HFFc6 (cell line): Measurements from ENCODE around the gene GPR146. TPM values are rescaled to one million over a fixed set of nuclear protein-coding genes. Genes with fewer than 3 reads are reported as not detected.

ENCODE experiments used
- DNase-seq: peaks from one replicate; pipeline ENCODE4 v3.0.0-alpha.2; 2018
- H3K27ac Mint-ChIP-seq: 2 replicates; pipeline ENCODE4 v1.8.0; 2020; ENCODE audit warnings: mild to moderate bottlenecking, mixed read lengths
- H3K27me3 Mint-ChIP-seq: 2 replicates; pipeline ENCODE4 v1.8.0; 2021; ENCODE audit warnings: mild to moderate bottlenecking, moderate library complexity, mixed read lengths; ENCODE audit not compliant: insufficient read depth
- H3K36me3 Mint-ChIP-seq: 2 replicates; pipeline ENCODE4 v1.8.0; 2021; ENCODE audit warnings: low read depth, mixed read lengths
- H3K4me1 Mint-ChIP-seq: 2 replicates; pipeline ENCODE4 v1.8.0; 2020; ENCODE audit warnings: low read depth, mixed read lengths
- H3K4me3 Mint-ChIP-seq: 2 replicates; pipeline ENCODE4 v1.8.0; 2020; ENCODE audit warnings: mild to moderate bottlenecking, moderate library complexity, mixed read lengths
- H3K9me3 Mint-ChIP-seq: 2 replicates; pipeline ENCODE4 v1.8.0; 2020; ENCODE audit warnings: mild to moderate bottlenecking, mixed read lengths
- CTCF ChIP-seq: fragments of 200-600 bp; sonication (generic); IDR thresholded peaks from 2 replicates; pipeline ENCODE4 v1.5.0; 2021; ENCODE audit warnings: antibody characterized with exemption, mild to moderate bottlenecking
- total RNA-seq, 6 experiments: library from RNA; stranded (reverse); fragmentation: NEBNext Ultra II Directional; extraction: Animal tissue kit (Norgen Biotek cat#: 25700); gene quantifications; 2 replicates in 1 of 6; 3 replicates in 5 of 6; pipeline ENCODE4 v1.2.3, GENCODE V29; 2021

Gene GPR146
- total RNA-seq, 6 experiments from 2014 or later, result 0.26 to 0.92 (median 0.52) TPM

GRCh38 chr7:1014681-1015080 is 29.7 kb upstream of the GPR146 start:
- Mint-ChIP-seq H3K9me3 (no peaks in the 10 kb centered on the region), H3K27ac (no peak overlapping the region), H3K27me3 (peaks cover 4% of the 10 kb centered on the region), H3K4me1 (no peaks in the 10 kb centered on the region), H3K4me3 (no peak overlapping the region), H3K36me3 (peaks cover 8% of the 10 kb centered on the region; the same call in 1 of the 2 replicates)
- TF ChIP-seq CTCF, result no peak
- no peak for DNase-seq

GRCh38 chr7:1015196-1016121 is 28.9 kb upstream of the GPR146 start:
- Mint-ChIP-seq H3K4me3 (no peak overlapping the region), H3K9me3 (no peaks in the 10 kb centered on the region)

GRCh38 chr7:1016577-1017531 is 27.5 kb upstream of the GPR146 start:
- peaks cover 4% of the 10 kb centered on the region for H3K27me3 Mint-ChIP-seq
- no peaks in the 10 kb centered on the region for H3K4me1 Mint-ChIP-seq
- no peak for TF ChIP-seq CTCF
- no peak overlapping the region for H3K4me3 Mint-ChIP-seq
- H3K9me3 Mint-ChIP-seq, result peaks cover 5% of the 10 kb centered on the region
- peaks cover 12% of the 10 kb centered on the region for H3K36me3 Mint-ChIP-seq
- no peak for DNase-seq
- peak overlapping the region; percentile 18; the same call in 1 of the 2 replicates for H3K27ac Mint-ChIP-seq

More at GRCh38 chr7:1015196-1016121, 28.9 kb upstream of the GPR146 start:
- DNase-seq, result no peak
- H3K27me3 Mint-ChIP-seq, result peaks cover 4% of the 10 kb centered on the region
- no peak for TF ChIP-seq CTCF
- H3K36me3 Mint-ChIP-seq, result peaks cover 5% of the 10 kb centered on the region; the same call in 1 of the 2 replicates
- H3K4me1 Mint-ChIP-seq, result no peaks in the 10 kb centered on the region
- no peak overlapping the region for H3K27ac Mint-ChIP-seq

- no peak for DNase-seq
- H3K27ac Mint-ChIP-seq, result no peak overlapping the region
- peaks cover 13% of the 10 kb centered on the region for H3K9me3 Mint-ChIP-seq
- no peaks in the 10 kb centered on the region for H3K4me1 Mint-ChIP-seq
- H3K36me3 Mint-ChIP-seq, result peaks cover 19% of the 10 kb centered on the region
- no peak for TF ChIP-seq CTCF
- no peak overlapping the region for H3K4me3 Mint-ChIP-seq
- peaks cover 4% of the 10 kb centered on the region for H3K27me3 Mint-ChIP-seq
Measured at GRCh38 chr7:1017586-1018333, 26.6 kb upstream of the GPR146 start.

GRCh38 chr7:1018334-1018695 is 26.0 kb upstream of the GPR146 start:
- peaks cover 25% of the 10 kb centered on the region for H3K36me3 Mint-ChIP-seq
- H3K27ac Mint-ChIP-seq, result no peak overlapping the region

More at GRCh38 chr7:1018334-1018695, 26.0 kb upstream of the GPR146 start:
- no peak for TF ChIP-seq CTCF
- no peak overlapping the region for H3K4me3 Mint-ChIP-seq
- H3K4me1 Mint-ChIP-seq, result no peaks in the 10 kb centered on the region
- H3K9me3 Mint-ChIP-seq, result peaks cover 14% of the 10 kb centered on the region
- no peak for DNase-seq
- peaks cover 4% of the 10 kb centered on the region for H3K27me3 Mint-ChIP-seq
